Measurements from ENCODE around the gene SPTBN1.

- no peak for TF ChIP-seq MAX (IDR thresholded peaks at IDR 0.05)
- no peak for TF ChIP-seq CREB1 (IDR thresholded peaks at IDR 0.05; ENCODE audit: low read depth)
- no peak for TF ChIP-seq RAD21 (IDR thresholded peaks at IDR 0.05; ENCODE audit: low read depth)
- TF ChIP-seq EP300 (IDR thresholded peaks at IDR 0.05; ENCODE audit: borderline replicate concordance) = no peak
Observed at GRCh38 chr2:54551123-54551756, 95.1 kb downstream of the SPTBN1 start.
